ENCODE data around the gene ZBED4. TPM values are rescaled to one million over a fixed set of nuclear protein-coding genes. Genes with fewer than 3 reads are reported as not detected.

Gene ZBED4
- total RNA-seq, 1 experiment from 2014 or later: 23.0 TPM

- Histone ChIP-seq H3K18ac (ENCODE audit: insufficient read length, low read depth, low read length) (no peak overlapping the region), H3K27me3 (ENCODE audit: insufficient read depth, low read length) (no peaks in the 10 kb centered on the region), H3K79me1 (ENCODE audit: insufficient read depth, low read depth, low read length, poor library complexity, severe bottlenecking) (peaks cover 19% of the 10 kb centered on the region), H2BK12ac (ENCODE audit: insufficient read length, low read depth, low read length) (no peak overlapping the region), H4K8ac (replicated peaks; ENCODE audit: insufficient read length, low read depth, low read length) (no peak overlapping the region), H3K4ac (ENCODE audit: low read depth, low read length) (no peak overlapping the region), H3T11ph (ENCODE audit: low read length) (no peak overlapping the region), H3K27ac (ENCODE audit: insufficient read length, low read depth, low read length) (no peak overlapping the region), H4K20me1 (ENCODE audit: control insufficient read depth, insufficient read depth, insufficient read length) (no peaks in the 10 kb centered on the region), H3K4me2 (ENCODE audit: insufficient read depth, insufficient read length, low read length) (no peak overlapping the region), H2BK15ac (ENCODE audit: low read depth, low read length) (no peak overlapping the region), H3K14ac (ENCODE audit: insufficient read depth, low read length) (no peak overlapping the region), H2AK5ac (ENCODE audit: insufficient read length, low read length) (no peak overlapping the region), H2BK5ac (ENCODE audit: insufficient read length, low read length) (no peak overlapping the region), H2AFZ (ENCODE audit: low read length) (no peak overlapping the region), H3K4me1 (ENCODE audit: insufficient read depth, low read length) (no peaks in the 10 kb centered on the region), H2BK20ac (ENCODE audit: low read depth, low read length, poor library complexity, severe bottlenecking) (no peak overlapping the region), H3K9me3 (ENCODE audit: control insufficient read depth, low read depth, low read length) (peaks cover 4% of the 10 kb centered on the region), H3K23ac (ENCODE audit: insufficient read length, low read depth, low read length) (no peak overlapping the region), H3K23me2 (ENCODE audit: insufficient read length, low read depth, low read length, poor library complexity, severe bottlenecking) (no peaks in the 10 kb centered on the region), H3K79me2 (ENCODE audit: insufficient read depth, low read length) (peaks cover 23% of the 10 kb centered on the region; the same call in 1 of the 2 replicates), H4K5ac (ENCODE audit: insufficient read length, low read depth, low read length) (no peak overlapping the region), H3K56ac (ENCODE audit: insufficient read length, low read depth, low read length) (no peak overlapping the region), H4K91ac (ENCODE audit: insufficient read length, low read depth, low read length) (no peak overlapping the region), H3K9ac (ENCODE audit: extremely low read depth, insufficient read length, low read length) (no peak overlapping the region), H2BK120ac (ENCODE audit: low read depth, low read length, poor library complexity, severe bottlenecking) (no peak overlapping the region)
- Mint-ChIP-seq H3K27ac (no peak overlapping the region; a peak in 1 of 7 replicates), H3K27me3 (ENCODE audit: low read depth) (no peaks in the 10 kb centered on the region), H3K9me3 (peaks cover 46 to 51% of the 10 kb centered on the region in 2 experiments), H3K36me3 (ENCODE audit: insufficient read depth in 1 of 3, low read depth in 3 of 3) (peaks cover 54 to 63% (median 54%) of the 10 kb centered on the region in 3 experiments), H3K4me3 (no peak overlapping the region), H3K4me1 (peaks cover 9 to 13% of the 10 kb centered on the region in 2 experiments)
- no peak for DNase-seq
- no peak for TF ChIP-seq CTCF (conservative IDR thresholded peaks at IDR 0.05)
- no CpG with 5 or more reads among the region's 14 CpGs for WGBS (ENCODE audit: extremely low coverage, insufficient read length, low lambda C conversion rate)
These were observed 16.4 kb downstream of the ZBED4 start for GRCh38 chr22:49869845-49870712.

Measured in H9 (cell line).